A673 (cell line): Measurements from ENCODE around the gene LYSMD4. TPM values are rescaled to one million over a fixed set of nuclear protein-coding genes. Genes with fewer than 3 reads are reported as not detected.
"Not testable (repeated sequence)": the region's sequence is repeated elsewhere in the genome, so short reads cannot be mapped to it uniquely, and the experiment has no call there.

Experiments
- BruUV-seq: library from RNA; stranded (reverse); fragments of 400-500 nt; replicated peaks from 2 replicates; lab custom pipeline; 2021; lab: Mats Ljungman, UMichigan
- CTCF ChIA-PET: fragments of 300-600 bp; sonication (Branson Sonifier 250); formaldehyde crosslinking; loops from one replicate; lab custom pipeline; 2022; ENCODE audit warnings: antibody characterized with exemption; lab: Charles Lee
- POLR2A ChIA-PET: fragments of 300-600 bp; sonication (Branson Sonifier 250); formaldehyde crosslinking; loops from one replicate; lab custom pipeline; 2022; ENCODE audit warnings: antibody characterized with exemption; ENCODE audit not compliant: low non-redundant PET; lab: Charles Lee
- DNase-seq: peaks from one replicate; pipeline ENCODE4 v3.0.0-alpha.2; 2015; ENCODE audit warnings: low spot score
- H3K27ac ChIP-seq: fragments of 200-600 bp; sonication (generic); 2 replicates; pipeline ENCODE4 v1.5.1; 2016; ENCODE audit warnings: mixed run types, low read depth, mild to moderate bottlenecking, mixed read lengths, antibody characterized with exemption, low read length; ENCODE audit not compliant: poor library complexity, severe bottlenecking
- H3K27me3 ChIP-seq: fragments of 200-600 bp; sonication (generic); replicated peaks from 2 replicates; pipeline ENCODE4 v1.6.1; 2017; ENCODE audit warnings: mixed run types, low read depth, mild to moderate bottlenecking, mixed read lengths, antibody characterized with exemption, low read length; ENCODE audit not compliant: insufficient read depth, poor library complexity
- H3K36me3 ChIP-seq: fragments of 200-600 bp; sonication (generic); 2 replicates; pipeline ENCODE4 v1.6.1; 2016; ENCODE audit warnings: mixed run types, mild to moderate bottlenecking, mixed read lengths, antibody characterized with exemption, low read length; ENCODE audit not compliant: insufficient read depth, poor library complexity, severe bottlenecking
- H3K4me1 ChIP-seq: fragments of 200-600 bp; sonication (generic); 2 replicates; pipeline ENCODE4 v1.6.1; 2017; ENCODE audit warnings: mixed run types, mild to moderate bottlenecking, mixed read lengths, antibody characterized with exemption, low read length; ENCODE audit not compliant: insufficient read depth, poor library complexity, severe bottlenecking
- H3K4me3 ChIP-seq: fragments of 200-600 bp; sonication (generic); 2 replicates; pipeline ENCODE4 v1.5.1; 2016; ENCODE audit warnings: low read depth, mixed run types, mild to moderate bottlenecking, mixed read lengths, low read length; ENCODE audit not compliant: poor library complexity, severe bottlenecking
- H3K9me3 ChIP-seq: fragments of 200-600 bp; sonication (generic); 2 replicates; pipeline ENCODE4 v1.6.1; 2016; ENCODE audit warnings: mixed run types, low read depth, mild to moderate bottlenecking, mixed read lengths, antibody characterized with exemption, low read length; ENCODE audit not compliant: poor library complexity, severe bottlenecking
- EZH2 ChIP-seq: fragments of 200-600 bp; sonication (generic); IDR thresholded peaks from 2 replicates; pipeline ENCODE4 v1.6.1; 2017; ENCODE audit warnings: borderline replicate concordance, low read depth, mild to moderate bottlenecking, mixed read lengths, antibody characterized with exemption, low read length; ENCODE audit not compliant: poor library complexity, severe bottlenecking
- intact Hi-C: fragments of 100-400 bp; cut with micrococcal nuclease; formaldehyde crosslinking; loops from one replicate; pipeline ENCODE4 v1.10.0; 2022; ENCODE audit not compliant: unreplicated experiment
- total RNA-seq: library from RNA; stranded (reverse); gene quantifications from 2 replicates; pipeline ENCODE4 v1.2.3, GENCODE V29; 2021
- TF ChIP-seq, protein P1 (sequence below): fragments of 300-800, 200-600 bp; sonication (generic); conservative IDR thresholded peaks from 2 replicates; pipeline ENCODE4 v1.5.1; 2017; ENCODE audit warnings: low read depth, mild to moderate bottlenecking, antibody characterized with exemption, low read length, moderate library complexity, mixed read lengths

The LYSMD4 gene
- total RNA-seq, 1 experiment from 2014 or later = 5.8 TPM

DNA sequence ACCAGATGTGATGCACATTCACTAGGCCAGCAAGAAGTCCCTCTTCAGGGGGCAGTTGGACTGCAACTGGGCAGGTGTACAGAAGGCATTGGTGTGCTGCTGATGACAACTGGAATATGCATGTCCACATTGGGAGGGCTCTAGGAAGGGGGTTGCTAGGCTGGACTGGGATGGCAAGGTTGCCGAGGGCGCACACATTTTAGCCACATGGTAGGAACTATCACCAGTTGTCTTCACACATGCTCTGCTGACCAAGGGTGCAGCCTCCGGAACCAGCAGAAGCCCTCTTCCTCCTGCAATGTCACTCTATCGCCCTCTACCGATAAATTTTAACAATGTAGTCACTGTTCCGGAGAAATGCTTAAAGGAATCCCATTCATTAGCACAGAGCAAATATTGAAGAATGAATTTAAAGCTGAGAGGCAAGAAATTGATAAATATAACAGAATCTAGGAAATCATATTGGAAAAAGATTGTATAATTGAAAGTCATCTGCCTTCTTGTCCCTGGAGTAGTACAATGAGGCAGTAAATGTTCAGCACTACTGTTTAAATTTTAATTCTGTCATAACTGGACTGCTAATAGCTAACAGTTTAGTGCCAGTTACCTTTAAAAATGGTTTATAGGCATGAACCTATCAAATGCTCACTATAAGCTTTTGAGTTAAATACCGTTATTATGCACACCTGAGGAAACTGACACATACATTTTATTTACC lies 22.6 kb upstream of the LYSMD4 start:
- ChIA-PET CTCF (interaction anchor here (0.5 to 1.3 kb wide), 2 partner anchors 23 to 52 kb away, joined by 4 read pairs; partner anchors contain the start of gene LYSMD4), POLR2A (no interaction called here)

DNA sequence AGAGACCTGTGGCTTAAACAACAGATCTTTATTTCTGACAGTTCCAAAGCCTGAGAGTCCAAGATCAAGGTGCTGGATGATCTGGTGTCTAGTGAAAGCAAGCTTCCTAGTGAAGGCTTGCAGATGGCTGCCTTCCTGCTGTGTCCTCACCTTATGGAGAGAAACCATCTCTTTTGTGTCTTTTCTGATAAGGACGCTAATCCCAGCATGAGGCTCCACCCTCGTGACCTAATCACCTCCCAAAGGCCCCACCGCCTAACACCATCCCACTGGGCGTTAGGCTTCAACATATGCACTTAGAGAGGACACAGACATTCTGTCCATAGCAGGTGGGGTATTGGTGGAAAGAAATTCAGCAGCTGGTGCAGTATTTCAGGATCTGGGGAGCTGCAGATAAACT lies 19.8 kb upstream of the LYSMD4 start:
- intact Hi-C loops = no loop called here
- TF ChIP-seq, protein P1, sequence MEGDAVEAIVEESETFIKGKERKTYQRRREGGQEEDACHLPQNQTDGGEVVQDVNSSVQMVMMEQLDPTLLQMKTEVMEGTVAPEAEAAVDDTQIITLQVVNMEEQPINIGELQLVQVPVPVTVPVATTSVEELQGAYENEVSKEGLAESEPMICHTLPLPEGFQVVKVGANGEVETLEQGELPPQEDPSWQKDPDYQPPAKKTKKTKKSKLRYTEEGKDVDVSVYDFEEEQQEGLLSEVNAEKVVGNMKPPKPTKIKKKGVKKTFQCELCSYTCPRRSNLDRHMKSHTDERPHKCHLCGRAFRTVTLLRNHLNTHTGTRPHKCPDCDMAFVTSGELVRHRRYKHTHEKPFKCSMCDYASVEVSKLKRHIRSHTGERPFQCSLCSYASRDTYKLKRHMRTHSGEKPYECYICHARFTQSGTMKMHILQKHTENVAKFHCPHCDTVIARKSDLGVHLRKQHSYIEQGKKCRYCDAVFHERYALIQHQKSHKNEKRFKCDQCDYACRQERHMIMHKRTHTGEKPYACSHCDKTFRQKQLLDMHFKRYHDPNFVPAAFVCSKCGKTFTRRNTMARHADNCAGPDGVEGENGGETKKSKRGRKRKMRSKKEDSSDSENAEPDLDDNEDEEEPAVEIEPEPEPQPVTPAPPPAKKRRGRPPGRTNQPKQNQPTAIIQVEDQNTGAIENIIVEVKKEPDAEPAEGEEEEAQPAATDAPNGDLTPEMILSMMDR = no peak
- no peak for TF ChIP-seq EZH2
- Histone ChIP-seq H3K4me1 (no peaks in the 10 kb centered on the region), H3K36me3 (no peaks in the 10 kb centered on the region), H3K27me3 (no peaks in the 10 kb centered on the region), H3K27ac (no peak overlapping the region), H3K9me3 (no peaks in the 10 kb centered on the region), H3K4me3 (no peak overlapping the region)
- DNase-seq = no peak
- no TSS peak for BruUV-seq
- POLR2A ChIA-PET = no interaction called here
- CTCF ChIA-PET = interaction anchor here (0.9 kb wide), 1 partner anchor 20 kb away, joined by 4 read pairs; the partner anchor contains the start of gene LYSMD4

More for the DNA sequence above, 22.6 kb upstream of the LYSMD4 start:
- Histone ChIP-seq H3K4me3 (no peak overlapping the region), H3K27ac (no peak overlapping the region), H3K9me3 (no peaks in the 10 kb centered on the region), H3K4me1 (no peaks in the 10 kb centered on the region), H3K27me3 (no peaks in the 10 kb centered on the region), H3K36me3 (no peaks in the 10 kb centered on the region)
- intact Hi-C loops = loop anchor here (5.0 kb wide), 1 partner anchor 484 kb away; no protein-coding TSS in a partner anchor
- TF ChIP-seq EZH2 = no peak
- TF ChIP-seq, protein P1 = peak; percentile 80
- no TSS peak for BruUV-seq
- peak; percentile 76 for DNase-seq

DNA sequence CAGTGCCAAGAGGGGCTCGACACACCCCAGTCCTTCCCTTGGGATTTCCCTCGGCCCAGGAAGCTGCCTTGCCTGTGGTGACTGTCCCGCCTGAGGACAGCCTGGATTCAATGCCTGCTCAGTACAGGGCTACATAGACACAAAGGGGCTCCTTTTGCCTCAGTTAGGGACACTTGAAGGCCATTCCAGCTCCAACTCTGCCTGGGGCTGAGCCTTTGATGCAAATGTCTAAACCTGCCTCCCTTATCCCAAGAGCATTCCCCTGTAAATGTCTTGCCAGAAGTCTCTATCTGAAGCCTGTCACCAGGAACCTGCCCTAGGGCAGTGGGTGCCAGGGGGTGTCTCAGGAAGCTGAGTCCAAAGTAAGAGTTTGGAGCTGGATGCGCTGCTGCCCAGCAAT lies 19.3 kb upstream of the LYSMD4 start:
- no TSS peak for BruUV-seq
- H3K4me1 ChIP-seq = no peaks in the 10 kb centered on the region
- intact Hi-C loops = no loop called here
- no peak overlapping the region for H3K4me3 ChIP-seq
- no peaks in the 10 kb centered on the region for H3K9me3 ChIP-seq
- POLR2A ChIA-PET = no interaction called here
- TF ChIP-seq, protein P1 = no peak
- no peak for TF ChIP-seq EZH2
- no peaks in the 10 kb centered on the region for H3K36me3 ChIP-seq
- CTCF ChIA-PET = interaction anchor here (0.9 kb wide), 1 partner anchor 19 kb away, joined by 4 read pairs; the partner anchor contains the start of gene LYSMD4
- H3K27ac ChIP-seq = no peak overlapping the region
- H3K27me3 ChIP-seq = no peaks in the 10 kb centered on the region
- DNase-seq = no peak

DNA sequence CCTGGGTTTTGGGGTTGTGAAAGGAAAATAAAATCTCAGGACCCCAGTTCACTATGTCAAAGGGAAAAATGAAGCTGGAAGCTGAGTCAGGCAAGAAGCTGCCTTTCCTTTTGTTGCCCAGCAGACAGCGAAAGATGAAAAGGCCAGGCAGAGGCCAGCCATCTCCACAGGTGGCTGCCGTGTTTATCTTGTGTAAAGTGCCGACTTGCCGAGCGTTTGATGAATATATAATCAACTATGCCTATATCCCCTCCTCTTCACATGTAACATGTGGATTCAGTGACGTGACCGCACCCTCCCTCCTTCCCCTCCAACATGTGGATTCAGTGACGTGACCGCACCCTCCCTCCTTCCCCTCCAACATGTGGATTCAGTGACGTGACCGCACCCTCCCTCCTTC lies 17.1 kb upstream of the LYSMD4 start:
- H3K36me3 ChIP-seq, H3K9me3 ChIP-seq, H3K4me1 ChIP-seq, intact Hi-C loops, CTCF ChIA-PET, H3K27me3 ChIP-seq, DNase-seq, POLR2A ChIA-PET, H3K4me3 ChIP-seq, H3K27ac ChIP-seq, BruUV-seq: not testable (repeated sequence)
